H1 (cell line): ENCODE measurements around the gene DPYSL3. TPM values are rescaled to one million over a fixed set of nuclear protein-coding genes. Genes with fewer than 3 reads are reported as not detected.
A peak's percentile ranks its signal among the peaks of the same experiment; 100 is the strongest.

Source experiments
- CTCF ChIA-PET: fragments of 300-600 bp; sonication (Branson Sonifier 250); formaldehyde crosslinking; loops from one replicate; lab custom pipeline; 2021; ENCODE audit not compliant: partially characterized antibody; lab: Charles Lee
- POLR2A ChIA-PET: fragments of 300-600 bp; sonication (Branson Sonifier 250); formaldehyde crosslinking; loops from one replicate; lab custom pipeline; 2021; ENCODE audit warnings: inconsistent platforms; ENCODE audit not compliant: partially characterized antibody; lab: Charles Lee
- DNase-seq, 2 experiments: peaks; one replicate each; pipeline versions ENCODE4 v3.0.0 to v3.0.0-alpha.2; 2010 to 2022; ENCODE audit warnings: low spot score in 2 of 2, low read depth in 1 of 2, mixed read lengths in 1 of 2
- FAIRE-seq: peaks from 2 replicates; lab custom pipeline; 2011; peaks lifted over from hg19 to GRCh38; lab: Jason Lieb, UNC
- H2AFZ ChIP-seq: 2 replicates; pipeline ENCODE4 v1.8.1; 2012; ENCODE audit warnings: low read length, inconsistent platforms
- H2AK5ac ChIP-seq: 2 replicates; pipeline ENCODE4 v1.6.1; 2013; ENCODE audit warnings: low read depth, low read length
- H2BK120ac ChIP-seq: replicated peaks from 2 replicates; pipeline ENCODE3; 2013; ENCODE audit warnings: low read depth, low read length, inconsistent platforms
- H2BK12ac ChIP-seq: 2 replicates; pipeline ENCODE4 v1.6.1; 2013; ENCODE audit warnings: low read depth, low read length
- H2BK15ac ChIP-seq: 2 replicates; pipeline ENCODE4 v1.6.1; 2013; ENCODE audit warnings: low read length
- H2BK20ac ChIP-seq: 2 replicates; pipeline ENCODE4 v1.6.1; 2013; ENCODE audit warnings: low read length
- H2BK5ac ChIP-seq: 2 replicates; pipeline ENCODE4 v1.6.1; 2013; ENCODE audit warnings: low read depth, low read length
- H3K14ac ChIP-seq: 2 replicates; pipeline ENCODE4 v1.6.1; 2013; ENCODE audit warnings: inconsistent platforms; ENCODE audit not compliant: insufficient read length
- H3K18ac ChIP-seq: 2 replicates; pipeline ENCODE4 v1.6.1; 2013; ENCODE audit warnings: low read length; ENCODE audit errors: extremely low read depth
- H3K23ac ChIP-seq: 2 replicates; pipeline ENCODE4 v1.6.1; 2013; ENCODE audit warnings: inconsistent platforms; ENCODE audit not compliant: insufficient read length
- H3K23me2 ChIP-seq: 2 replicates; pipeline ENCODE4 v1.6.1; 2013; ENCODE audit warnings: low read depth, low read length
- H3K27ac ChIP-seq: 2 replicates; pipeline ENCODE4 v1.6.1; 2011; ENCODE audit warnings: low read depth, low read length, inconsistent platforms
- H3K27me3 ChIP-seq, 4 experiments: replicated peaks in 1 of 4; 1 replicate in 1 of 4; 2 replicates in 3 of 4; pipeline versions ENCODE4 v1.6.1 to v1.8.1; 2011 to 2013; ENCODE audit warnings: low read length in 3 of 4, mild to moderate bottlenecking in 3 of 4, inconsistent platforms in 2 of 4, mixed read lengths in 2 of 4, moderate library complexity in 1 of 4; ENCODE audit not compliant: control insufficient read depth in 3 of 4, insufficient read depth in 3 of 4; ENCODE audit errors: extremely low read depth in 1 of 4
- H3K36me3 ChIP-seq, 4 experiments: 2 replicates each; pipeline versions ENCODE4 v1.6.1 to v1.8.1; 2011 to 2013; ENCODE audit warnings: mild to moderate bottlenecking in 4 of 4, low read length in 3 of 4, moderate library complexity in 2 of 4, control low read depth in 1 of 4, inconsistent platforms in 1 of 4; ENCODE audit not compliant: insufficient read depth in 4 of 4, control insufficient read depth in 2 of 4
- H3K4ac ChIP-seq: replicated peaks from 2 replicates; pipeline ENCODE3; 2013; ENCODE audit warnings: low read length, low read depth, mixed read lengths, inconsistent platforms; ENCODE audit not compliant: insufficient read length
- H3K4me1 ChIP-seq, 4 experiments: replicated peaks in 1 of 4; 1 replicate in 1 of 4; 2 replicates in 3 of 4; pipeline versions ENCODE4 v1.6.1 to v1.8.1; 2011 to 2013; ENCODE audit warnings: low read length in 3 of 4, inconsistent platforms in 2 of 4, mixed read lengths in 1 of 4; ENCODE audit not compliant: insufficient read depth in 4 of 4, control insufficient read depth in 3 of 4
- H3K4me2 ChIP-seq, 2 experiments: 2 replicates each; pipeline versions ENCODE4 v1.6.1 to v1.8.1; 2011 to 2013; ENCODE audit warnings: low read depth in 2 of 2, low read length in 2 of 2, control low read depth in 1 of 2, inconsistent platforms in 1 of 2, mild to moderate bottlenecking in 1 of 2; ENCODE audit not compliant: insufficient read depth in 1 of 2
- H3K4me3 ChIP-seq, 4 experiments: fragments of 200-600, 300-600 bp in 1 of 4; sonication (generic), shearing (Covaris generic), sonication (Bioruptor Twin) in 1 of 4; 2 replicates each; pipeline versions ENCODE4 v1.5.1 to v1.8.1; 2011 to 2016; ENCODE audit warnings: low read length in 4 of 4, low read depth in 3 of 4, control low read depth in 2 of 4, inconsistent platforms in 2 of 4, mild to moderate bottlenecking in 2 of 4, mixed read lengths in 1 of 4, moderate library complexity in 1 of 4; ENCODE audit not compliant: insufficient read depth in 2 of 4; ENCODE audit errors: extremely low read depth in 1 of 4
- H3K56ac ChIP-seq: replicated peaks from 2 replicates; pipeline ENCODE3; 2013; ENCODE audit warnings: low read depth, mild to moderate bottlenecking, mixed read lengths, low read length, inconsistent platforms; ENCODE audit not compliant: insufficient read length
- H3K79me1 ChIP-seq: 2 replicates; pipeline ENCODE4 v1.6.1; 2013; ENCODE audit warnings: low read depth, low read length, control low read depth
- H3K79me2 ChIP-seq, 2 experiments: 2 replicates each; pipeline versions ENCODE4 v1.6.1 to v1.8.1; 2012 to 2013; ENCODE audit warnings: low read length in 2 of 2, mild to moderate bottlenecking in 2 of 2, inconsistent platforms in 1 of 2; ENCODE audit not compliant: insufficient read depth in 2 of 2, control insufficient read depth in 1 of 2
- H3K9ac ChIP-seq, 4 experiments: replicated peaks in 1 of 4; 1 replicate in 1 of 4; 2 replicates in 3 of 4; pipeline versions ENCODE4 v1.6.1 to v1.8.1; 2011 to 2013; ENCODE audit warnings: low read depth in 3 of 4, low read length in 3 of 4, control low read depth in 2 of 4, mild to moderate bottlenecking in 2 of 4, moderate library complexity in 2 of 4, inconsistent platforms in 1 of 4; ENCODE audit errors: extremely low read depth in 1 of 4
- H3K9me3 ChIP-seq, 2 experiments: 2 replicates each; pipeline versions ENCODE4 v1.6.1 to v1.8.1; 2012 to 2013; ENCODE audit warnings: mild to moderate bottlenecking in 2 of 2, moderate library complexity in 2 of 2, control low read depth in 1 of 2, inconsistent platforms in 1 of 2, low read depth in 1 of 2, low read length in 1 of 2, mixed read lengths in 1 of 2; ENCODE audit not compliant: insufficient read depth in 2 of 2
- H4K20me1 ChIP-seq, 2 experiments: replicated peaks in 1 of 2; 2 replicates each; pipeline versions ENCODE3 to v1.8.1; 2011 to 2013; ENCODE audit warnings: inconsistent platforms in 2 of 2, low read length in 2 of 2, mild to moderate bottlenecking in 1 of 2; ENCODE audit not compliant: insufficient read depth in 2 of 2, control insufficient read depth in 1 of 2
- H4K5ac ChIP-seq: 2 replicates; pipeline ENCODE4 v1.6.1; 2013; ENCODE audit warnings: low read length, low read depth, mixed read lengths, inconsistent platforms; ENCODE audit not compliant: insufficient read length
- H4K8ac ChIP-seq: 2 replicates; pipeline ENCODE4 v1.8.0; 2013; ENCODE audit warnings: mild to moderate bottlenecking, moderate library complexity, low read length, inconsistent platforms; ENCODE audit not compliant: insufficient read depth; ENCODE audit errors: extremely low read depth
- H4K91ac ChIP-seq: replicated peaks from 2 replicates; pipeline ENCODE3; 2013; ENCODE audit warnings: low read length, mixed read lengths, inconsistent platforms; ENCODE audit not compliant: insufficient read length
- ASH2L ChIP-seq: fragments of 200-600, 300-600 bp; sonication (generic); IDR thresholded peaks from one replicate; pipeline ENCODE4 v1.7.1; 2017; ENCODE audit warnings: low read length
- BACH1 ChIP-seq: IDR thresholded peaks from 2 replicates; pipeline ENCODE4 v1.6.1; 2012; ENCODE audit warnings: low read length, improper control_type of control experiment
- BCL11A ChIP-seq, 2 experiments: IDR thresholded peaks; one replicate each; pipeline ENCODE4 v1.6.1; 2011; ENCODE audit warnings: low read depth in 2 of 2, low read length in 2 of 2, mild to moderate bottlenecking in 2 of 2
- CBX5 ChIP-seq: fragments of 300-800, 300-1000 bp; sonication (generic); IDR thresholded peaks from 2 replicates; pipeline ENCODE4 v1.7.1; 2016; ENCODE audit warnings: antibody characterized with exemption, low read length, low read depth
- CBX8 ChIP-seq: fragments of 300-800, 300-1000 bp; sonication (generic); IDR thresholded peaks from 2 replicates; pipeline ENCODE4 v1.7.1; 2016; ENCODE audit warnings: low read depth, low read length, borderline replicate concordance
- CHD1 ChIP-seq: IDR thresholded peaks from 2 replicates; pipeline ENCODE4 v1.6.1; 2012; ENCODE audit warnings: low read depth, low read length, improper control_type of control experiment
- EZH2 ChIP-seq: fragments of 200-600 bp; sonication (generic); IDR thresholded peaks from 2 replicates; pipeline ENCODE4 v1.7.1; 2012; ENCODE audit warnings: low read depth, mild to moderate bottlenecking, moderate library complexity, low read length, inconsistent platforms; ENCODE audit not compliant: severe bottlenecking
- KDM4A ChIP-seq: IDR thresholded peaks from one replicate; pipeline ENCODE4 v1.7.1; 2012; ENCODE audit warnings: low read depth, mild to moderate bottlenecking, moderate library complexity, low read length, inconsistent platforms; ENCODE audit not compliant: severe bottlenecking
- MAFK ChIP-seq: IDR thresholded peaks from 2 replicates; pipeline ENCODE4 v1.6.1; 2012; ENCODE audit warnings: low read depth, mild to moderate bottlenecking, improper control_type of control experiment, low read length
- NANOG ChIP-seq: IDR thresholded peaks from 2 replicates; pipeline ENCODE4 v1.6.1; 2011; ENCODE audit warnings: low read length, low read depth, mild to moderate bottlenecking, inconsistent platforms; ENCODE audit not compliant: insufficient read depth, poor library complexity, severe bottlenecking
- POLR2A ChIP-seq, 2 experiments: IDR thresholded peaks; 1 replicate in 1 of 2; 2 replicates in 1 of 2; pipeline ENCODE4 v1.6.1; 2011; ENCODE audit warnings: low read depth in 2 of 2, low read length in 2 of 2, mild to moderate bottlenecking in 2 of 2; ENCODE audit errors: control extremely low read depth in 1 of 2
- POLR2AphosphoS5 ChIP-seq: IDR thresholded peaks from 2 replicates; pipeline ENCODE4 v1.6.1; 2011; ENCODE audit warnings: low read depth, low read length
- SP2 ChIP-seq: IDR thresholded peaks from 2 replicates; pipeline ENCODE4 v1.6.1; 2012; ENCODE audit warnings: mild to moderate bottlenecking, low read length, inconsistent platforms
- TBP ChIP-seq: IDR thresholded peaks from 2 replicates; pipeline ENCODE4 v1.6.1; 2011; ENCODE audit warnings: low read depth, low read length, improper control_type of control experiment
- WGBS, 2 experiments: shearing (Covaris generic) in 1 of 2; methylation state at CpG; one replicate each; pipeline versions ENCODE4 v1.1.6 to v1.1.7; 2013 to 2015; ENCODE audit warnings: low lambda C conversion rate in 2 of 2, mixed read lengths in 2 of 2, inconsistent platforms in 1 of 2, low coverage in 1 of 2, missing lambda C conversion rate in 1 of 2; ENCODE audit not compliant: insufficient replicate concordance in 2 of 2, insufficient coverage in 1 of 2, insufficient read length in 1 of 2; ENCODE audit errors: extremely low coverage in 1 of 2, missing lambda C conversion rate in 1 of 2; 5-methylcytosine and 5-hydroxymethylcytosine counted together
- polyA plus RNA-seq, 7 experiments: library from polyadenylated mRNA; depleted of rRNA in 3 of 7; stranded (reverse) in 5 of 7; unstranded in 2 of 7; fragments of >200 nt in 5 of 7; fragments of 200-250 nt in 2 of 7; gene quantifications; 1 replicate in 5 of 7; 2 replicates in 1 of 7; 4 replicates in 1 of 7; pipeline versions ENCODE4 v1.2.1 to v1.2.3, GENCODE V29; 2011 to 2013; ENCODE audit warnings: missing spikeins in 2 of 7, mixed read lengths in 2 of 7
- total RNA-seq: library from RNA; stranded (reverse); fragmentation: NEBNext Ultra II Directional; extraction: Animal tissue kit (Norgen Biotek cat#: 25700); gene quantifications from 2 replicates; pipeline ENCODE4 v1.2.1, GENCODE V29; 2021
- TF ChIP-seq, protein P1 (sequence below): IDR thresholded peaks from 2 replicates; pipeline ENCODE4 v1.6.1; 2012; ENCODE audit warnings: inconsistent platforms

The DPYSL3 gene
- total and polyA plus RNA-seq, 2 of the 8 experiments (the other 6 are each of a cell fraction or from before 2014, with no cell fraction given), result 268 to 387 TPM

GRCh38 chr5:147418613-147419012, 91.3 kb downstream of the DPYSL3 start:
- CTCF ChIA-PET, result interaction anchor here (0.7 to 4.4 kb wide), 8 partner anchors 9 to 159 kb away, joined by 3 to 26 read pairs (median 4); no protein-coding TSS in a partner anchor
- H3K14ac ChIP-seq, result no peak overlapping the region
- H3K79me1 ChIP-seq, result peaks cover 9% of the 10 kb centered on the region
- no peaks in the 10 kb centered on the region for H3K9me3 ChIP-seq
- H2AK5ac ChIP-seq, result no peak overlapping the region
- H3K4me3 ChIP-seq, result no peak overlapping the region
- 97% methylated on average over 2 of the region's 2 CpGs; no CpG with 5 or more reads in 1 of the 2 experiments for WGBS, 2 experiments
- no peaks in the 10 kb centered on the region; a peak in 1 of 7 replicates for H3K4me1 ChIP-seq
- no peak overlapping the region for H4K8ac ChIP-seq
- no peak overlapping the region for H4K5ac ChIP-seq
- no peaks in the 10 kb centered on the region for H3K27me3 ChIP-seq
- H3K18ac ChIP-seq, result no peak overlapping the region
- H3K23me2 ChIP-seq, result no peaks in the 10 kb centered on the region
- FAIRE-seq (peak; percentile 19), DNase-seq (no peak)
- no peak overlapping the region for H3K4ac ChIP-seq
- H3K23ac ChIP-seq, result no peak overlapping the region
- peaks cover 9 to 11% of the 10 kb centered on the region in 2 experiments for H4K20me1 ChIP-seq
- H3K4me2 ChIP-seq, result no peak overlapping the region
- H4K91ac ChIP-seq, result no peak overlapping the region
- no peak overlapping the region for H3K27ac ChIP-seq
- H2BK20ac ChIP-seq, result no peak overlapping the region
- no peak overlapping the region for H2BK120ac ChIP-seq
- H2AFZ ChIP-seq, result no peak overlapping the region
- H2BK15ac ChIP-seq, result no peak overlapping the region
- peaks cover 4 to 75% of the 10 kb centered on the region in 2 experiments for H3K79me2 ChIP-seq
- no peak overlapping the region for H3K56ac ChIP-seq
- peaks cover 31 to 84% (median 61%) of the 10 kb centered on the region in 4 experiments for H3K36me3 ChIP-seq
- no peak overlapping the region for H3K9ac ChIP-seq
- H2BK5ac ChIP-seq, result no peak overlapping the region
- no peak overlapping the region for H2BK12ac ChIP-seq
- POLR2A ChIA-PET, result interaction anchor here (1.3 to 2.5 kb wide), 2 partner anchors 11 to 19 kb away, joined by 4 to 12 read pairs; no protein-coding TSS in a partner anchor
- TF ChIP-seq TBP (no peak), SP2 (no peak), EZH2 (no peak), CHD1 (no peak), POLR2A (IDR thresholded peaks at IDR 0.05; ENCODE audit: control extremely low read depth in 1 of 2, low read depth in 2 of 2, low read length in 2 of 2) (no peak), BCL11A (IDR thresholded peaks at IDR 0.05; ENCODE audit: low read depth in 2 of 2, low read length in 2 of 2) (no peak), KDM4A (no peak), CBX8 (no peak), ASH2L (no peak), MAFK (no peak), CBX5 (no peak), BACH1 (no peak), POLR2AphosphoS5 (no peak), NANOG (no peak)
- TF ChIP-seq, protein P1, sequence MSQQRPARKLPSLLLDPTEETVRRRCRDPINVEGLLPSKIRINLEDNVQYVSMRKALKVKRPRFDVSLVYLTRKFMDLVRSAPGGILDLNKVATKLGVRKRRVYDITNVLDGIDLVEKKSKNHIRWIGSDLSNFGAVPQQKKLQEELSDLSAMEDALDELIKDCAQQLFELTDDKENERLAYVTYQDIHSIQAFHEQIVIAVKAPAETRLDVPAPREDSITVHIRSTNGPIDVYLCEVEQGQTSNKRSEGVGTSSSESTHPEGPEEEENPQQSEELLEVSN, result no peak
